Measurements from ENCODE around the gene C22orf23. TPM values are rescaled to one million over a fixed set of nuclear protein-coding genes. Genes with fewer than 3 reads are reported as not detected.

Gene C22orf23
- total RNA-seq: not detected
- long read RNA-seq, partial matches to known transcripts: 0 of 11 reads
- long read RNA-seq, other reads (novel, unspliced or antisense): 11 of 11 reads

DNA sequence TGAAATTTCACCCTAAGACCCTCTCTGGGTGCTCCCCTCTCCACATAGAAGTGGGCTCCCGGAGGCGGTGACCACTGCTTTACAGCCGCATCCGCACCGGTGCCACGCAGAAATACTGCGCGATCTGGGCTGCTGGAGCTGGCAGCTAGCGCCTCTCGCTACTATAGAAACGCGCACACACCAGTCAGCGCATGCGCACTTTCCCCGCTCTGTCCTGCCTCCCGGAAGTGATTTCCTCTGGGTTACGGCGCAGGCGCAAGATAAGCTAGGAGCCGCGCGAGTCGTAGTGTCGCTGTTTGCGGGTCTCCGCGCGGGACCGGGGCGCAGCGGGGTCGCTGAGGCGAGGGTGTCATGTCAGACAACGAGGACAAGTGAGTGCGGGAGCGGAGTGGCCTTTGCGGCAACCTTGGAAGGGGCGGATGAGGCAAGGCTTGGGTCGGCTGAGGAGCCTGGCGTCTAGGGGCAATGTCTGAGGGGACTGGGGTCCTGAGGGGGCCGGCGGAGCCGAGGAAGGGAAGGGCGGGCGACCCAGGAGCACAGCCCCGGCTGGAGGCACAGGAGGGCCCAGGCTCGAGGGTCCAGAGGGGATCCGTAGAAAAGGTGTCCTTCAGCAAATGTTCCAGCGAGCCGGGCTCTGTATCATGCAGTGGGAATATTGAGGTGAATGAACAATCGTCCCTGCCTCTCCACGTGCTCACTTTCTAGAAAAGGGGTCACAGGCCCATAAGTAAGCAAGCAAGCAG, at the start of gene C22orf23, which contains the start of gene POLR2F:
TSS of gene C22orf23 (minus strand) at position 165 of the 743 bp plus-strand sequence. CDS start 452 bp downstream, outside the sequence.
TSS of gene POLR2F (plus strand) at position 263 of the 743 bp plus-strand sequence. CDS start at position 352, 89 bp downstream.
- Histone ChIP-seq H3K27ac (peak within 1 kb of the TSS; percentile 80), H3K27me3 (no peaks in the 10 kb centered on the region), H3K4me3 (peak within 1 kb of the TSS; percentile 96), H3K4me1 (peaks cover 15% of the 10 kb centered on the region), H3K9me3 (no peaks in the 10 kb centered on the region), H3K36me3 (peaks cover 21% of the 10 kb centered on the region)
- intact Hi-C loops (cut with DNase I): no loop called here
- ATAC-seq: peak; percentile 98
- DNase-seq: peak; percentile 98
- TF ChIP-seq, protein P1, sequence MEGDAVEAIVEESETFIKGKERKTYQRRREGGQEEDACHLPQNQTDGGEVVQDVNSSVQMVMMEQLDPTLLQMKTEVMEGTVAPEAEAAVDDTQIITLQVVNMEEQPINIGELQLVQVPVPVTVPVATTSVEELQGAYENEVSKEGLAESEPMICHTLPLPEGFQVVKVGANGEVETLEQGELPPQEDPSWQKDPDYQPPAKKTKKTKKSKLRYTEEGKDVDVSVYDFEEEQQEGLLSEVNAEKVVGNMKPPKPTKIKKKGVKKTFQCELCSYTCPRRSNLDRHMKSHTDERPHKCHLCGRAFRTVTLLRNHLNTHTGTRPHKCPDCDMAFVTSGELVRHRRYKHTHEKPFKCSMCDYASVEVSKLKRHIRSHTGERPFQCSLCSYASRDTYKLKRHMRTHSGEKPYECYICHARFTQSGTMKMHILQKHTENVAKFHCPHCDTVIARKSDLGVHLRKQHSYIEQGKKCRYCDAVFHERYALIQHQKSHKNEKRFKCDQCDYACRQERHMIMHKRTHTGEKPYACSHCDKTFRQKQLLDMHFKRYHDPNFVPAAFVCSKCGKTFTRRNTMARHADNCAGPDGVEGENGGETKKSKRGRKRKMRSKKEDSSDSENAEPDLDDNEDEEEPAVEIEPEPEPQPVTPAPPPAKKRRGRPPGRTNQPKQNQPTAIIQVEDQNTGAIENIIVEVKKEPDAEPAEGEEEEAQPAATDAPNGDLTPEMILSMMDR (IDR thresholded peaks at IDR 0.05): no peak

DNA sequence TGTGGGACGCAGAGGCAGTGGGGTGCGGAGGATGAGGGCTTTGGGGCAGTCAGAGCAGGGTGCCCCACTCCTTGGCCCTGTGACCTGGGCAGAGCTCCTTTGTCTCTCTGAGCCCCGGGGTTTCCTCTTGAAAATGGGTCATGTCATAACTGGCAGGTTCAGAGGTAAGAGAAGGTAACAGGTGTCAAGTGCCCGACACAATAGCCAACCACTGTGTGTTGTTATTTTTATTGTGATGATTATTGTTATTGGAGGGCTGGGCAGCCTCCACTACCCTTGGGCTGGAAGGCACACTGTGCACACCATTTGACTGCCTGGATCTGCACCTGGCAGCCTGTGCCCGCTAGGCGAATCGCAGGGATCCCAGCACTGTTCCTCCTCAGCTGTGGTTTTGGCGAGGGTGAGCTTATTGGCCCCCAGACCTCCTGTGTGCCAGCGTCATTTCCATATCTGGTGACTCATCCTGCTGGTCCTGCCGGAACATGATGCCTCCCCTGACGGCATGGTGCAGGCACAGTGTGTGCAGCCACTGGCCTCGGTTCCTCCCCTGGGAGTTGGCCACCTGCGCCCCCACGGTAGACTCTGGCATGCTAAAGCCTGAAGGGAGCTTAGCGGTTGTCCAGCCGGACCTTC, 46.4 kb upstream of the C22orf23 start:
- Histone ChIP-seq H3K4me3 (no peak overlapping the region), H3K27me3 (no peaks in the 10 kb centered on the region), H3K9me3 (no peaks in the 10 kb centered on the region), H3K36me3 (no peaks in the 10 kb centered on the region), H3K4me1 (no peaks in the 10 kb centered on the region), H3K27ac (no peak overlapping the region)
- intact Hi-C loops (cut with DNase I): no loop called here
- TF ChIP-seq, protein P1 (IDR thresholded peaks at IDR 0.05): no peak
- DNase-seq: no peak
- no peak for ATAC-seq

DNA sequence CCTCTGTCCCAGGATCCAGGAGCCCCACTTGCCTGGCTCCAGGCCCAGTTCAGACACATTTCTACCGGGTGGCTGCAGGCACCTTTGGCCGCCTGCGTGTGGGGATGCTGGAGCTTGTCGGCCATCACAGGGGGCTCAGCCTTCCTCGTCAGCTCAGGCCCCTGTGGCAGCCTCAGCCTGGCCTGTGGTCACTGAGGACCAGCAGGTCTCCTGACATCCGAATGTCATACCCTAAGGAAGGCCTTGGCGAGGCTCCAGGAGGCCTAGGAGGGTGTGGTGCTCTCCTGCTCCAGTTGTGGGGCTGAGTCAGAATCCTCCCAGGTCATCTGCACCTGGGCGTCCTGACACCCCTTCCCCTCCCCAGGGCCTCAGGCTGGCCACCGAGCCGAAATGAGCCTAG, 45.8 kb upstream of the C22orf23 start:
- intact Hi-C loops (cut with DNase I): no loop called here
- Histone ChIP-seq H3K4me3 (no peak overlapping the region), H3K27ac (no peak overlapping the region), H3K36me3 (no peaks in the 10 kb centered on the region), H3K9me3 (no peaks in the 10 kb centered on the region), H3K4me1 (no peaks in the 10 kb centered on the region), H3K27me3 (no peaks in the 10 kb centered on the region)
- TF ChIP-seq, protein P1 (IDR thresholded peaks at IDR 0.05): no peak
- ATAC-seq: no peak
- no peak for DNase-seq

DNA sequence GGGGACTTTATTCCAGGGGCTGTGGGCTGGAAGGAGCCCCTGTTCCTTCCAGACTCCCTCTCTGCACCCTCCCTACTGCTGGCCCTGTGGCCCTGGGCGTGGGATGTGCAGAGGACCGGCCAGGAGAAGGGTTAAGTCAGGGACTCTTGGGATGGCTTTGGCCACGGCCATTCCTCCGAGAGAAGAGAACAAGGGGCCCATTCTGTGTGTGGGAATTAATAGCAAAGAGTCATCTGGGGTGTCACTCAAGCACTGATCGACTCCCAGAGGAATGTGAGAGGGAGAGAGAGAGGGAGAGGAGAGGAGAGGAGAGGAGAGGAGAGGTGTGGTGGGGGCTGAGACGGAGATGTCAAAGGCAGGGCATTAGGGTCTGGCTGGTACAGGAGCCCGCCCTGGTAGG, 45.1 kb upstream of the C22orf23 start:
- ATAC-seq (no peak), DNase-seq (no peak)
- intact Hi-C loops (cut with DNase I): no loop called here
- Histone ChIP-seq H3K27me3 (no peaks in the 10 kb centered on the region), H3K27ac (no peak overlapping the region), H3K4me1 (no peaks in the 10 kb centered on the region), H3K9me3 (no peaks in the 10 kb centered on the region), H3K36me3 (no peaks in the 10 kb centered on the region), H3K4me3 (no peak overlapping the region)
- TF ChIP-seq, protein P1 (IDR thresholded peaks at IDR 0.05): no peak

DNA sequence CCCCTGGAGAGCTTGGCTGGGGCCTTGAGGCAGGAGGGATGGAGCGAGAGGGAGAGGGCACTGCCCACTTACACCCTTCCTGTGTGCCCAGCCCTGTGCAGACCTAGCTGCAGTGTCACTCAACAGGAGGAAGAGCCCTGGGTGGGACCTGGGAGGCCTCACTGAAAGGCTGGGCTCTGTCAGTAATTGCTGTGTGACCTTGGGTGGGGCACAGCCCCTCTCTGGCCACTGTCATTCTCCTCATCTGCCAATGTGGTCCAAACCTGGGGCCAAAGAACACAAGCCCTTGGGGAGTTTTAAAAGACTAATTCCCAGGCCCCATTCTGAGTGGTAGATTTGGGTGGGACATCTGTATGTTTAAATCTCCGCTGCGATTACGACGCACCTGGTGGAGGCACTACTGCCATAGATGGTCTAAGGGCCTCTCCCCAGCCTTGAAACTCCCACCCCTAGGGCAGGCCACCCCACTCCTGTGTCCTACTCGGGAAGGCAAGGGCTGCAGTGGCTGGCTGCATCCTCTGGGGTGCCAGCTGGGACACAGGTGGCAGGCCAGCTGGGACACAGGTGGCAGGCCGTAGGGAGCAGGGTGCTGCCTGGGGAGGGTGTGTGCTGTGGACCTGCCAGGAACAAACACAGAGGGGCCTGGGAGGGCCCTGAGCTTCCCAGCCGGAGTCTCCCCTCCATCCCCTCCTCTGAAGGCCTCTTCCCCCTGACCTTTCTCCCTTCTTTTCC, 43.3 kb upstream of the C22orf23 start:
- intact Hi-C loops (cut with DNase I): no loop called here
- Histone ChIP-seq H3K36me3 (no peaks in the 10 kb centered on the region), H3K9me3 (no peaks in the 10 kb centered on the region), H3K4me3 (no peak overlapping the region), H3K27me3 (no peaks in the 10 kb centered on the region), H3K27ac (no peak overlapping the region), H3K4me1 (no peaks in the 10 kb centered on the region)
- TF ChIP-seq, protein P1 (IDR thresholded peaks at IDR 0.05): no peak
- ATAC-seq: no peak
- DNase-seq: no peak

Measured in upper lobe of right lung (tissue), 1 donor.